Prostate gland (tissue), 2 donors: ENCODE results near the gene CCS.

ENCODE experiments used
- POLR2A ChIP-seq: fragments of 450-650 bp; IDR thresholded peaks from one replicate; pipeline ENCODE4 v1.6.1; 2016; ENCODE audit warnings: antibody characterized with exemption, mild to moderate bottlenecking
- TF ChIP-seq, protein P1 (sequence below), 4 experiments: fragments of 200-600 bp in 2 of 4; fragments of 450-650 bp in 2 of 4; sonication (generic) in 2 of 4; IDR thresholded peaks; 1 replicate in 3 of 4; 2 replicates in 1 of 4; pipeline ENCODE4 v1.5.1; 2016 to 2019; ENCODE audit warnings: antibody characterized with exemption in 4 of 4, mild to moderate bottlenecking in 2 of 4, moderate library complexity in 2 of 4

- TF ChIP-seq POLR2A = no peak
- TF ChIP-seq, protein P1, sequence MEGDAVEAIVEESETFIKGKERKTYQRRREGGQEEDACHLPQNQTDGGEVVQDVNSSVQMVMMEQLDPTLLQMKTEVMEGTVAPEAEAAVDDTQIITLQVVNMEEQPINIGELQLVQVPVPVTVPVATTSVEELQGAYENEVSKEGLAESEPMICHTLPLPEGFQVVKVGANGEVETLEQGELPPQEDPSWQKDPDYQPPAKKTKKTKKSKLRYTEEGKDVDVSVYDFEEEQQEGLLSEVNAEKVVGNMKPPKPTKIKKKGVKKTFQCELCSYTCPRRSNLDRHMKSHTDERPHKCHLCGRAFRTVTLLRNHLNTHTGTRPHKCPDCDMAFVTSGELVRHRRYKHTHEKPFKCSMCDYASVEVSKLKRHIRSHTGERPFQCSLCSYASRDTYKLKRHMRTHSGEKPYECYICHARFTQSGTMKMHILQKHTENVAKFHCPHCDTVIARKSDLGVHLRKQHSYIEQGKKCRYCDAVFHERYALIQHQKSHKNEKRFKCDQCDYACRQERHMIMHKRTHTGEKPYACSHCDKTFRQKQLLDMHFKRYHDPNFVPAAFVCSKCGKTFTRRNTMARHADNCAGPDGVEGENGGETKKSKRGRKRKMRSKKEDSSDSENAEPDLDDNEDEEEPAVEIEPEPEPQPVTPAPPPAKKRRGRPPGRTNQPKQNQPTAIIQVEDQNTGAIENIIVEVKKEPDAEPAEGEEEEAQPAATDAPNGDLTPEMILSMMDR (IDR thresholded peaks at IDR 0.05) = no peak
Measured at GRCh38 chr11:66641834-66642233, 48.8 kb downstream of the CCS start.
